ENCODE results near the gene LRCH1. TPM values are rescaled to one million over a fixed set of nuclear protein-coding genes. Genes with fewer than 3 reads are reported as not detected.

Gene LRCH1
- total RNA-seq, 1 donor from 2014 or later: 11.0 TPM

GRCh38 chr13:46621792-46622629, 69.0 kb downstream of the LRCH1 start:
- ATAC-seq (ENCODE audit: poor library complexity) (no peak), DNase-seq (no peak)
- intact Hi-C loops (cut with DNase I): no loop called here

GRCh38 chr13:46622630-46623256, 69.8 kb downstream of the LRCH1 start:
- peak; percentile 51 for DNase-seq
- ATAC-seq (ENCODE audit: poor library complexity): peak; percentile 87
- intact Hi-C loops (cut with DNase I): no loop called here

- ATAC-seq (ENCODE audit: poor library complexity) (no peak), DNase-seq (no peak)
- intact Hi-C loops (cut with DNase I): no loop called here
Observed at GRCh38 chr13:46624353-46624752, 71.4 kb downstream of the LRCH1 start.

- DNase-seq (no peak), ATAC-seq (ENCODE audit: poor library complexity) (no peak)
- intact Hi-C loops (cut with DNase I): no loop called here
Observed at GRCh38 chr13:46624821-46625220, 71.9 kb downstream of the LRCH1 start.

GRCh38 chr13:46627462-46627861, 74.5 kb downstream of the LRCH1 start:
- intact Hi-C loops (cut with DNase I): no loop called here
- no peak for ATAC-seq (ENCODE audit: poor library complexity)
- no peak for DNase-seq

- ATAC-seq (ENCODE audit: poor library complexity) (no peak), DNase-seq (no peak)
- intact Hi-C loops (cut with DNase I): no loop called here
Observed at GRCh38 chr13:46628622-46629365, 75.8 kb downstream of the LRCH1 start.

- ATAC-seq (ENCODE audit: poor library complexity) (no peak), DNase-seq (no peak)
- intact Hi-C loops (cut with DNase I): no loop called here
Observed at GRCh38 chr13:46629811-46630413, 76.9 kb downstream of the LRCH1 start.

GRCh38 chr13:46630431-46631178, 77.6 kb downstream of the LRCH1 start:
- intact Hi-C loops (cut with DNase I): no loop called here
- no peak for DNase-seq
- ATAC-seq (ENCODE audit: poor library complexity): no peak

- ATAC-seq (ENCODE audit: poor library complexity): no peak
- DNase-seq: no peak
- intact Hi-C loops (cut with DNase I): no loop called here
Observed at GRCh38 chr13:46631179-46631542, 78.2 kb downstream of the LRCH1 start.

- DNase-seq (no peak), ATAC-seq (ENCODE audit: poor library complexity) (no peak)
- intact Hi-C loops (cut with DNase I): no loop called here
Observed at GRCh38 chr13:46632176-46632575, 79.2 kb downstream of the LRCH1 start.

- no peak for ATAC-seq (ENCODE audit: poor library complexity)
- no peak for DNase-seq
- intact Hi-C loops (cut with DNase I): no loop called here
Observed at GRCh38 chr13:46633416-46633815, 80.4 kb downstream of the LRCH1 start.

- intact Hi-C loops (cut with DNase I): no loop called here
Observed at GRCh38 chr13:46636451-46636850, 83.5 kb downstream of the LRCH1 start.

GRCh38 chr13:46637213-46637612, 84.2 kb downstream of the LRCH1 start:
- intact Hi-C loops (cut with DNase I): no loop called here
- DNase-seq (no peak), ATAC-seq (ENCODE audit: poor library complexity) (no peak)

More at GRCh38 chr13:46636451-46636850, 83.5 kb downstream of the LRCH1 start:
- ATAC-seq (ENCODE audit: poor library complexity) (no peak), DNase-seq (no peak)

GRCh38 chr13:46638262-46638661, 85.3 kb downstream of the LRCH1 start:
- no peak for ATAC-seq (ENCODE audit: poor library complexity)

GRCh38 chr13:46639033-46639981, 86.3 kb downstream of the LRCH1 start:
- no peak for DNase-seq
- no peak for ATAC-seq (ENCODE audit: poor library complexity)
- intact Hi-C loops (cut with DNase I): no loop called here

More at GRCh38 chr13:46638262-46638661, 85.3 kb downstream of the LRCH1 start:
- intact Hi-C loops (cut with DNase I): no loop called here
- no peak for DNase-seq

GRCh38 chr13:46640843-46641242, 87.9 kb downstream of the LRCH1 start:
- ATAC-seq (ENCODE audit: poor library complexity) (peak; percentile 7), DNase-seq (no peak)
- intact Hi-C loops (cut with DNase I): no loop called here

GRCh38 chr13:46641274-46642081, 88.5 kb downstream of the LRCH1 start:
- intact Hi-C loops (cut with DNase I): no loop called here
- DNase-seq: peak; percentile 64
- ATAC-seq (ENCODE audit: poor library complexity): peak; percentile 51
